Endothelial cell of umbilical vein (primary cell): ENCODE results near the gene OVOL1. TPM values are rescaled to one million over a fixed set of nuclear protein-coding genes. Genes with fewer than 3 reads are reported as not detected.

Experiments
- BruUV-seq: library from RNA; stranded (reverse); fragments of 400-500 nt; replicated peaks from 2 replicates; lab custom pipeline; 2021; lab: Mats Ljungman, UMichigan
- CTCF ChIA-PET: fragments of 300-600, 350-600 bp; sonication (Branson Sonifier 250); formaldehyde crosslinking; loops from one replicate; lab custom pipeline; 2021; ENCODE audit warnings: antibody characterized with exemption, inconsistent platforms; lab: Charles Lee
- POLR2A ChIA-PET: fragments of 300-600, 350-600 bp; sonication (Branson Sonifier 250); formaldehyde crosslinking; loops from one replicate; lab custom pipeline; 2021; ENCODE audit warnings: antibody characterized with exemption, inconsistent platforms; lab: Charles Lee
- DNase-seq: peaks from one replicate; pipeline ENCODE4 v3.0.0-alpha.2; 2011; ENCODE audit warnings: low read depth, low spot score
- FAIRE-seq: peaks from 2 replicates; lab custom pipeline; 2011; peaks lifted over from hg19 to GRCh38; lab: Jason Lieb, UNC
- H2AFZ ChIP-seq: 2 replicates; pipeline ENCODE4 v1.6.0; 2012; ENCODE audit warnings: low read depth, low read length, control low read depth, inconsistent platforms
- H3K27ac ChIP-seq: 2 replicates; pipeline ENCODE4 v1.5.1; 2011; ENCODE audit warnings: low read depth, mild to moderate bottlenecking, control low read depth, low read length, moderate library complexity; ENCODE audit not compliant: insufficient read depth
- H3K27me3 ChIP-seq, 2 experiments: 2 replicates each; pipeline versions ENCODE4 v1.6.0 to v1.6.1; 2011; ENCODE audit warnings: low read length in 2 of 2, mixed read lengths in 1 of 2; ENCODE audit not compliant: control insufficient read depth in 2 of 2, insufficient read depth in 2 of 2
- H3K36me3 ChIP-seq, 2 experiments: 2 replicates in 1 of 2; 3 replicates in 1 of 2; pipeline ENCODE4 v1.5.1; 2011; ENCODE audit warnings: low read length in 2 of 2, mild to moderate bottlenecking in 1 of 2, moderate library complexity in 1 of 2; ENCODE audit not compliant: control insufficient read depth in 2 of 2, insufficient read depth in 2 of 2; ENCODE audit errors: extremely low read depth in 1 of 2
- H3K4me1 ChIP-seq: 3 replicates; pipeline ENCODE4 v1.5.1; 2011; ENCODE audit warnings: mild to moderate bottlenecking, low read length; ENCODE audit not compliant: control insufficient read depth, insufficient read depth; ENCODE audit errors: extremely low read depth
- H3K4me2 ChIP-seq: 2 replicates; pipeline ENCODE4 v1.6.1; 2011; ENCODE audit warnings: low read length, control low read depth, mixed read lengths; ENCODE audit not compliant: insufficient read depth
- H3K4me3 ChIP-seq, 3 experiments: fragments of 200-600 bp in 1 of 3; sonication (generic), shearing (Covaris generic) in 1 of 3; replicated peaks in 1 of 3; 2 replicates each; pipeline ENCODE4 v1.5.1; 2011 to 2016; ENCODE audit warnings: control low read depth in 3 of 3, low read length in 3 of 3, mild to moderate bottlenecking in 2 of 3, inconsistent platforms in 1 of 3, low read depth in 1 of 3, moderate library complexity in 1 of 3; ENCODE audit not compliant: insufficient read depth in 1 of 3
- H3K79me2 ChIP-seq: 2 replicates; pipeline ENCODE4 v1.6.0; 2012; ENCODE audit warnings: low read length, inconsistent platforms; ENCODE audit not compliant: control insufficient read depth, insufficient read depth
- H3K9ac ChIP-seq: replicated peaks from 2 replicates; pipeline ENCODE3; 2011; ENCODE audit warnings: low read length, control low read depth; ENCODE audit not compliant: insufficient read depth; ENCODE audit errors: extremely low read depth
- H3K9me1 ChIP-seq: replicated peaks from 3 replicates; pipeline ENCODE4 v1.6.0; 2011; ENCODE audit warnings: mild to moderate bottlenecking, low read length; ENCODE audit not compliant: control insufficient read depth, insufficient read depth; ENCODE audit errors: extremely low read depth
- H3K9me3 ChIP-seq: replicated peaks from 2 replicates; pipeline ENCODE4 v1.5.1; 2012; ENCODE audit warnings: low read length, inconsistent platforms; ENCODE audit not compliant: control insufficient read depth, insufficient read depth
- H4K20me1 ChIP-seq: replicated peaks from 2 replicates; pipeline ENCODE3; 2011; ENCODE audit warnings: mild to moderate bottlenecking, low read length; ENCODE audit not compliant: control insufficient read depth, insufficient read depth; ENCODE audit errors: extremely low read depth
- EZH2 ChIP-seq: IDR thresholded peaks from 2 replicates; pipeline ENCODE4 v1.6.1; 2012; ENCODE audit warnings: borderline replicate concordance, low read depth, mild to moderate bottlenecking, moderate library complexity, low read length, inconsistent platforms; ENCODE audit not compliant: severe bottlenecking
- JUN ChIP-seq: IDR thresholded peaks from 2 replicates; pipeline ENCODE4 v1.6.1; 2011; ENCODE audit warnings: borderline replicate concordance, low read depth; ENCODE audit not compliant: insufficient read length, insufficient read depth
- MYC ChIP-seq: IDR thresholded peaks from one replicate; pipeline ENCODE4 v1.6.1; 2011; ENCODE audit warnings: mild to moderate bottlenecking, low read depth, low read length
- POLR2A ChIP-seq: IDR thresholded peaks from 2 replicates; pipeline ENCODE4 v1.6.1; 2012; ENCODE audit warnings: low read depth, mild to moderate bottlenecking, control low read depth, low read length
- POLR2AphosphoS5 ChIP-seq: IDR thresholded peaks from 2 replicates; pipeline ENCODE4 v1.6.1; 2012; ENCODE audit warnings: low read depth, mild to moderate bottlenecking, control low read depth, low read length, moderate library complexity; ENCODE audit not compliant: insufficient read depth
- dilution Hi-C: fragments of 300-500 bp; cut with MboI; formaldehyde crosslinking; loops from one replicate; pipeline ENCODE4 v1.15.0; 2019; ENCODE audit warnings: low sequenced_read_pairs; ENCODE audit not compliant: extremely low pct_ligation_motif_present
- intact Hi-C: fragments of 100-400 bp; cut with micrococcal nuclease; formaldehyde crosslinking; loops from one replicate; pipeline ENCODE4 v1.10.0; 2022
- polyA plus RNA-seq, 4 experiments: library from polyadenylated mRNA; depleted of rRNA in 3 of 4; stranded (reverse) in 3 of 4; unstranded in 1 of 4; fragments of >200 nt; gene quantifications; 2 replicates each; pipeline versions ENCODE4 v1.2.1 to v1.2.3, GENCODE V29; 2011 to 2012; ENCODE audit warnings: missing spikeins in 1 of 4
- total RNA-seq: library from RNA; stranded (reverse); gene quantifications from 2 replicates; pipeline ENCODE4 v1.2.3, GENCODE V29; 2021
- TF ChIP-seq, protein P1 (sequence below), 2 donors: IDR thresholded peaks; 1 replicate in 1 of 2; 2 replicates in 1 of 2; pipeline ENCODE4 v1.5.1; 2011; ENCODE audit warnings: low read length in 2 of 2, mild to moderate bottlenecking in 2 of 2, moderate library complexity in 2 of 2, control low read depth in 1 of 2, inconsistent platforms in 1 of 2, low read depth in 1 of 2; ENCODE audit not compliant: insufficient read depth in 1 of 2; ENCODE audit errors: extremely low read depth in 1 of 2

The OVOL1 gene
- total and polyA plus RNA-seq, 2 donors (not counting 3 experiments of a cell fraction or from before 2014, with no cell fraction given) = not detected

GRCh38 chr11:65834202-65834601, 47.3 kb downstream of the OVOL1 start:
- POLR2A ChIA-PET = no interaction called here
- no peaks in the 10 kb centered on the region for H3K36me3 ChIP-seq
- dilution Hi-C loops = no loop called here
- no peak for DNase-seq
- BruUV-seq = no TSS peak
- peaks cover 11% of the 10 kb centered on the region for H3K4me1 ChIP-seq
- peak overlapping the region; percentile 90 for H2AFZ ChIP-seq
- no peaks in the 10 kb centered on the region for H3K79me2 ChIP-seq
- H3K9ac ChIP-seq = no peak overlapping the region
- intact Hi-C loops = no loop called here
- no peak overlapping the region for H3K27ac ChIP-seq
- no peaks in the 10 kb centered on the region for H4K20me1 ChIP-seq
- H3K4me3 ChIP-seq = peak overlapping the region; percentile 15 to 49 (median 36)
- CTCF ChIA-PET = interaction anchor here (0.8 to 2.6 kb wide), 5 partner anchors 16 to 208 kb away, joined by 3 to 8 read pairs (median 5); partner anchors contain the start of gene MUS81
- H3K4me2 ChIP-seq = peak overlapping the region; percentile 72
- FAIRE-seq = peak; percentile 52
- peaks cover 20 to 24% of the 10 kb centered on the region in 2 experiments for H3K27me3 ChIP-seq
- no peaks in the 10 kb centered on the region for H3K9me1 ChIP-seq
- H3K9me3 ChIP-seq = no peaks in the 10 kb centered on the region
- TF ChIP-seq, protein P1, sequence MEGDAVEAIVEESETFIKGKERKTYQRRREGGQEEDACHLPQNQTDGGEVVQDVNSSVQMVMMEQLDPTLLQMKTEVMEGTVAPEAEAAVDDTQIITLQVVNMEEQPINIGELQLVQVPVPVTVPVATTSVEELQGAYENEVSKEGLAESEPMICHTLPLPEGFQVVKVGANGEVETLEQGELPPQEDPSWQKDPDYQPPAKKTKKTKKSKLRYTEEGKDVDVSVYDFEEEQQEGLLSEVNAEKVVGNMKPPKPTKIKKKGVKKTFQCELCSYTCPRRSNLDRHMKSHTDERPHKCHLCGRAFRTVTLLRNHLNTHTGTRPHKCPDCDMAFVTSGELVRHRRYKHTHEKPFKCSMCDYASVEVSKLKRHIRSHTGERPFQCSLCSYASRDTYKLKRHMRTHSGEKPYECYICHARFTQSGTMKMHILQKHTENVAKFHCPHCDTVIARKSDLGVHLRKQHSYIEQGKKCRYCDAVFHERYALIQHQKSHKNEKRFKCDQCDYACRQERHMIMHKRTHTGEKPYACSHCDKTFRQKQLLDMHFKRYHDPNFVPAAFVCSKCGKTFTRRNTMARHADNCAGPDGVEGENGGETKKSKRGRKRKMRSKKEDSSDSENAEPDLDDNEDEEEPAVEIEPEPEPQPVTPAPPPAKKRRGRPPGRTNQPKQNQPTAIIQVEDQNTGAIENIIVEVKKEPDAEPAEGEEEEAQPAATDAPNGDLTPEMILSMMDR (IDR thresholded peaks at IDR 0.05; ENCODE audit: extremely low read depth in 1 of 2, insufficient read depth in 1 of 2, low read depth in 1 of 2, low read length in 2 of 2) = no peak
- TF ChIP-seq POLR2A = peak; percentile 61
- TF ChIP-seq POLR2AphosphoS5 = no peak

GRCh38 chr11:65842144-65842543, 55.3 kb downstream of the OVOL1 start:
- no peak overlapping the region for H3K27ac ChIP-seq
- POLR2A ChIA-PET = no interaction called here
- H3K9me3 ChIP-seq = no peaks in the 10 kb centered on the region
- H3K27me3 ChIP-seq = no peaks in the 10 kb centered on the region
- no peak overlapping the region for H3K4me3 ChIP-seq
- no TSS peak for BruUV-seq
- DNase-seq (no peak), FAIRE-seq (peak; percentile 42)
- H2AFZ ChIP-seq = no peak overlapping the region
- CTCF ChIA-PET = interaction anchor here (2.5 kb wide), 1 partner anchor 10 kb away, joined by 9 read pairs; no protein-coding TSS in a partner anchor
- H3K4me2 ChIP-seq = no peak overlapping the region
- H3K4me1 ChIP-seq = no peaks in the 10 kb centered on the region
- H3K79me2 ChIP-seq = no peaks in the 10 kb centered on the region
- no peaks in the 10 kb centered on the region for H4K20me1 ChIP-seq
- no peaks in the 10 kb centered on the region for H3K9me1 ChIP-seq
- dilution Hi-C loops = no loop called here
- no peak overlapping the region for H3K9ac ChIP-seq
- H3K36me3 ChIP-seq = no peaks in the 10 kb centered on the region
- intact Hi-C loops = no loop called here
- TF ChIP-seq, protein P1 (IDR thresholded peaks at IDR 0.05; ENCODE audit: extremely low read depth in 1 of 2, insufficient read depth in 1 of 2, low read depth in 1 of 2, low read length in 2 of 2) = no peak
- no peak for TF ChIP-seq EZH2
- no peak for TF ChIP-seq MYC
- no peak for TF ChIP-seq JUN
- no peak for TF ChIP-seq POLR2AphosphoS5
